ENCODE results near the gene SLC18B1.
A peak's percentile ranks its signal among the peaks of the same experiment; 100 is the strongest.

Gene SLC18B1

DNA sequence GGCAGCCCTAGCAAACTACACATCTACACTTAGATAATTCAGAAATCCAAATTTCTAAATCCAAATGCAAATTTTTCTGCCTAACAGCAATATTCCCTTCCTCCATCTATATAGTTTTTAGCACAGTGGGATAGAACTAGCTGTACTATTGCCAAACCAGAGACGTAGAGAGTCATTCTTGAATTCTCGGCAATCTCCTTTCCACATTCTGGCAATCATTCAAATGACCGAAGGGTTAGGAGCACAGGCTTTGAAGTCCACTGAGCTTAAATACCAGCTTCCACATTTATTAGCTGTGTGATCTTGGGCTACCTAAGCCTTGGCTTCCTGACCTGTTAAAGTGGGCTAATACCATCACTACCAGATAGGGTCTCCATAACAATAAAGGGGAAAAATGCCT is 12.8 kb upstream of the SLC18B1 start:
- H4K20me1 ChIP-seq = peaks cover 17 to 19% (median 18%) of the 10 kb centered on the region in 11 experiments
- peaks cover 11 to 17% (median 16%) of the 10 kb centered on the region in 11 experiments for H3K36me3 ChIP-seq
- H3K27ac ChIP-seq = no peak overlapping the region
- no peak overlapping the region for H3K9ac ChIP-seq
- peaks cover 12 to 18% (median 16%) of the 10 kb centered on the region in 10 experiments for H3K4me1 ChIP-seq
- H3K4me2 ChIP-seq = no peak overlapping the region
- no peak overlapping the region for H3K4me3 ChIP-seq
- peaks cover 1 to 7% (median 5%) of the 10 kb centered on the region in 11 experiments; a peak in 21 of 22 replicates for H3K9me3 ChIP-seq (replicated peaks in 1 of 11)
- no peak for TF ChIP-seq Cebpa-rat (IDR thresholded peaks at IDR 0.05)
- H3K27me3 ChIP-seq = no peaks in the 10 kb centered on the region

DNA sequence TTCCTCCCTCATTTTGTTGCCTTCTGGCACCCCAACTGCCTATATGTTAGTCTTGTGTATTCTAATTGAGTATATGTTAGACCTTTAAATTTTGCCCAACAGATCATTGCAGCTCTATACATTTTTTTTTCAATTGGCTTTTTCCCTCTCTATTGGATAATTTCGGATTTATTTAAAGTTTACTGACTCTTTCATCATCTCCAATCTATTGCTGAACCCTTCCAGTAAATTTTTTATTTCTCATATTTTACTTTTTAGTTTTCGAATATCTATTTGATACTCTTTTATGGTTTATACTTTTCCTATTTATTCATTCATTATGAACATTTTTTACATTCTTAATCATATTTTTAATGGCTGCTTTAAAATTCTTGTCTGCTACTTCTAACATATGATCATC is 7.1 kb upstream of the SLC18B1 start:
- no peak overlapping the region for H3K9ac ChIP-seq
- TF ChIP-seq Cebpa-rat (IDR thresholded peaks at IDR 0.05) = no peak

DNA sequence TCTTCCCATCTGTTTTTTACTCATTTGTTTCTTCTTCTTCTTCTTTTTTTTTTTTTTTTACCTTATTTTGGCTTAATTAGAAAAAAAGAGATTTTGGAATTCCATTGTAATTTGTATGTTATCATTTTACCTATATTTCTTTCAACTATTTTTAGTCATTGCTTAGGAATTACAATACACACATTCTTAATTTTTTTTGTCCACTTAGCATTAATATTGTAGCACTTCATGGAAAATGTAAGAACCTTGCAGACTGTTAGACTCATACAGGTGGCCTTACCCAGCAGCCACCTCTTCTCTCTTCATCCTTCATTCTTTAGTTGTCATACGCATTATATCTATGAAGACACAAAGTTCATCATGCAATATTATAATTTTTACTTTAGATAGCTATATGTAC is 5.8 kb upstream of the SLC18B1 start:
- Histone ChIP-seq H4K20me1 (no peaks in the 10 kb centered on the region), H3K9me3 (replicated peaks in 1 of 11) (peaks cover 13 to 35% (median 26%) of the 10 kb centered on the region in 11 experiments; a peak in 21 of 22 replicates), H3K27ac (no peak overlapping the region), H3K9ac (no peak overlapping the region), H3K4me2 (no peak overlapping the region), H3K4me1 (no peaks in the 10 kb centered on the region), H3K4me3 (no peak overlapping the region), H3K27me3 (no peaks in the 10 kb centered on the region), H3K36me3 (no peaks in the 10 kb centered on the region)
- no peak for TF ChIP-seq Cebpa-rat (IDR thresholded peaks at IDR 0.05)

More for the DNA sequence above, 7.1 kb upstream of the SLC18B1 start:
- H3K4me2 ChIP-seq = no peak overlapping the region
- H3K27me3 ChIP-seq = no peaks in the 10 kb centered on the region
- H3K4me3 ChIP-seq = no peak overlapping the region
- peaks cover 13 to 35% (median 26%) of the 10 kb centered on the region in 11 experiments; a peak in 21 of 22 replicates for H3K9me3 ChIP-seq (replicated peaks in 1 of 11)
- H4K20me1 ChIP-seq = no peaks in the 10 kb centered on the region
- H3K4me1 ChIP-seq = no peaks in the 10 kb centered on the region
- H3K36me3 ChIP-seq = no peaks in the 10 kb centered on the region
- no peak overlapping the region for H3K27ac ChIP-seq

DNA sequence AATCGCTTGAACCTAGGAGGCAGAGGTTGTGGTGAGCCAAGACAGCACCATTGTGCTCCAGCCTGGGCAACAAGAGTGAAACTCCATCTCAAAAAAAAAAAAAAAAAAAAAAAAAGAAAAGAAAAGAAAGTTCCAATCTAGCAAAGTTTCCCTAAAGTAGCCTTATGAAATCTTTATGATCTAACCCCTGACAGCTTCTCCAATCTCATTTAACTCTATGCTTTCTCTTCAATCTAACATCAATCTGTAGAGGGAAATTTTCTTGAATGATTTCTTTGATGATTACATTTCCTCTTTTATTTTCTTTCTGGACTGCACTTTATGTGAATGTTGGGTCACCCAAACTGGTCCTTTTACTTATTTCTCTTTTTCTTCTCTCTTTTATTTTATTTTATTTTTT is 2.2 kb upstream of the SLC18B1 start:
- Histone ChIP-seq H3K9ac (no peak overlapping the region), H3K4me1 (peaks cover 0 to 16% (median 3%) of the 10 kb centered on the region in 10 experiments; a peak in 8 of 20 replicates), H3K27ac (no peak overlapping the region), H3K4me3 (no peak overlapping the region), H3K4me2 (no peak overlapping the region), H4K20me1 (no peaks in the 10 kb centered on the region), H3K36me3 (peaks cover 0 to 11% (median 0%) of the 10 kb centered on the region in 11 experiments; a peak in 7 of 22 replicates), H3K27me3 (no peaks in the 10 kb centered on the region), H3K9me3 (replicated peaks in 1 of 11) (peaks cover 4 to 22% (median 15%) of the 10 kb centered on the region in 11 experiments; a peak in 20 of 22 replicates)
- TF ChIP-seq Cebpa-rat (IDR thresholded peaks at IDR 0.05) = no peak

DNA sequence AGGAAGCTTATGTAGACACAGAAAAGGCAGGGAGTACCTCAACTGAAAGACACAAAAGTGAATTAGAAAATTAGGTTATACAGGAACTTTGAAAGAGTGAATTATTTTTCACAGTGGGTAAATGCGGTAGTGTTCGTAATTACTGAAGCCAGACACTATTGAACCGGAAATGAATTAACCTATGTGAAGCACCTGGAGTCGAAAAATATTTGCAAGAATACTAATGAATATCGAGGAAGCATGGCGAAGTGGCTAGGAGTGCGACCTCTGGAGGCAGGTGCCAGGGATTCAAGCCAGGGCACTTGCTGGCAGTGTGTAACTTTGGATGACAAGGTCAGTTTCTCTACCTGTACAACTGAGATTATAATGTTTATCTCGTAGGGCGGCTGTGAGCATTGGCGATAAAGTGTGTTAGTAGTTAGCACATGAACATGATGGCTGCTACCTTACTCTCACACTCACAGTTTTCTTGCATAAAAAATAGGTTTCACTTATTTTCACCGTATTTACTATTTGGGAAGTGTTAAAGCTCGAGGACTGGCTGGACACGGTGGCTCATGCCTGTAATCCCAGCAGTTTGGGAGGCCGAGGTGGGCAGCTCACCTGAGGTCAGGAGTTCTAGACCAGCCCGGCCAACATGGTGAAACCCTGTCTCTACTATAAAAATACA is 567 bp upstream of the SLC18B1 start:
- peak overlapping the region in 9 of 10 experiments; percentile 74 to 89 (median 78) for H3K4me3 ChIP-seq
- H3K9ac ChIP-seq = peak overlapping the region in 10 of 11 experiments; percentile 77 to 88 (median 85); a peak in 20 of 22 replicates
- H3K27ac ChIP-seq = peak overlapping the region in 10 of 11 experiments; percentile 64 to 90 (median 80); a peak in 17 of 22 replicates
- H3K9me3 ChIP-seq (replicated peaks in 1 of 11) = peaks cover 0 to 12% (median 7%) of the 10 kb centered on the region in 11 experiments; a peak in 8 of 22 replicates
- H3K4me1 ChIP-seq = peaks cover 0 to 33% (median 3%) of the 10 kb centered on the region in 10 experiments; a peak in 8 of 20 replicates
- TF ChIP-seq Cebpa-rat (IDR thresholded peaks at IDR 0.05) = no peak
- peaks cover 0 to 27% (median 6%) of the 10 kb centered on the region in 11 experiments; a peak in 11 of 22 replicates for H3K36me3 ChIP-seq
- H3K4me2 ChIP-seq = peak overlapping the region in 2 of 11 experiments; percentile 79 to 83; a peak in 6 of 22 replicates
- no peaks in the 10 kb centered on the region for H4K20me1 ChIP-seq
- no peaks in the 10 kb centered on the region for H3K27me3 ChIP-seq

DNA sequence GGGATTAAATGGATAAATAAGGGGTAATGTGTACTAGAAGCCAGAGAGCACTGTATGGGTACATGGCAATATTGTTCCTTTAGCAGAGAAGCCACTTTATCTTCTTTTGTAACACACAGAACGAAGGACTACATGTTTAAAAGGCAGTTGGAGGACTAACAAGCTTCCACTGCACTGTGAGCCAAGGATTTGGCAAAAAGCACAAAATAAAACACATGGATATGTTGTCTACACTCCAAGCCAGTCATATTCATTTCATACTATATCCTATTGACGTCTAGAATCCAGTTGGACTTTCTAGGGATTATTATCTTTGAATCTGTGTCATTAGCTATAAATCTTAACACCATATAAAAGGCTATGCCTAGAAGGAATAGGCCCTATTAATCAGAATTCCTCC is 3.0 kb downstream of the SLC18B1 start:
- no peaks in the 10 kb centered on the region for H4K20me1 ChIP-seq
- peaks cover 0 to 47% (median 6%) of the 10 kb centered on the region in 11 experiments; a peak in 11 of 22 replicates for H3K36me3 ChIP-seq
- TF ChIP-seq Cebpa-rat (IDR thresholded peaks at IDR 0.05) = no peak
- H3K9ac ChIP-seq = no peak overlapping the region
- H3K27ac ChIP-seq = no peak overlapping the region
- no peaks in the 10 kb centered on the region for H3K27me3 ChIP-seq
- H3K4me2 ChIP-seq = peak overlapping the region in 2 of 11 experiments; percentile 16 to 75; a peak in 3 of 22 replicates
- H3K4me3 ChIP-seq = no peak overlapping the region
- peaks cover 0 to 66% (median 4%) of the 10 kb centered on the region in 10 experiments; a peak in 10 of 20 replicates for H3K4me1 ChIP-seq
- no peaks in the 10 kb centered on the region for H3K9me3 ChIP-seq (replicated peaks in 1 of 11)

DNA sequence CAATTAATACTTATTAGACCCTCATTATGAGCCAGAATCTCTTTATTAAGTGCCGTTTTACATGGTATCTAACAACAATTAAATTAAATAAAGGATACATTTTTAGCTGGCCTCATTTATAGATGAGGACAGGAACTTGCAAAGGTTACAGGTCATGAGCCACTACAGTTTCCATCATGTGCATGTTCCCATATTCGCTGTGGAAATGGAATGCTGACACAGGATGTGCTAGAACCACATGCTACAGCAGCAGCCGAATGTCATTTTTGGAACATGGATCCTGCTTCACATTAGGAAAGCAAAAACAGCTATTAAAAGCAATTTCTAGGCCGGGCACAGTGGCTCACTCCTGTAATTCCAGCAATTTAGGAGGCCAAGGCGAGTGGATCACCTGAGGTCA is 5.9 kb downstream of the SLC18B1 start:
- TF ChIP-seq Cebpa-rat (IDR thresholded peaks at IDR 0.05) = no peak
- Histone ChIP-seq H3K4me2 (peak overlapping the region in 2 of 11 experiments; percentile 61 to 75; a peak in 4 of 22 replicates), H4K20me1 (no peaks in the 10 kb centered on the region), H3K4me1 (peaks cover 0 to 95% (median 4%) of the 10 kb centered on the region in 10 experiments; a peak in 10 of 20 replicates), H3K9me3 (replicated peaks in 1 of 11) (no peaks in the 10 kb centered on the region; a peak in 1 of 22 replicates), H3K4me3 (no peak overlapping the region), H3K27ac (peak overlapping the region in 1 of 11 experiments; percentile 15; a peak in 1 of 22 replicates), H3K36me3 (peaks cover 0 to 73% (median 12%) of the 10 kb centered on the region in 11 experiments; a peak in 15 of 22 replicates), H3K27me3 (no peaks in the 10 kb centered on the region), H3K9ac (0 out of 22 replicates have a peak overlapping the region, but pooled peaks of 1 of the 11 experiments have one; percentile 12)

DNA sequence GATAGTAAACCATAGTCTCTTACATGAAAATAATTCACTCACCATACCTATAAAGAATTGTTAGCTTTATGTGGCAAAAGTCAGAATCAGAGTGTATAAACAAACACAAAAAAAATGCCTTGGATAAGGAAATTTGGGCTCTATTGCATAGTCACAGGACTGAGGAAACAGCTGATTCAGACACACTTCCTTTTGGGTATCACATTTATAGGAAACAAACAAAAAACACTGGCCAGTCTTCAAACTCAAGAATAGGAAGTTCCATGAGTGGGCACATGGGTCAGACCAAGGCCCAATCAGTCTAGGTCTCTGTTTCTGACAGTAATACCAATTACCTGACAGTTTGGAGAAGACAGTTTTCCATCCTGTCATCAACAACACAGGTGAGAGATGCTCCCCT is 8.0 kb downstream of the SLC18B1 start:
- Histone ChIP-seq H3K9me3 (replicated peaks in 1 of 11) (no peaks in the 10 kb centered on the region; a peak in 1 of 22 replicates), H4K20me1 (no peaks in the 10 kb centered on the region), H3K27ac (peak overlapping the region in 4 of 11 experiments; percentile 6 to 77 (median 48); a peak in 6 of 22 replicates), H3K36me3 (peaks cover 0 to 82% (median 21%) of the 10 kb centered on the region in 11 experiments; a peak in 15 of 22 replicates), H3K4me2 (peak overlapping the region in 5 of 11 experiments; percentile 16 to 78 (median 53); a peak in 8 of 22 replicates), H3K27me3 (no peaks in the 10 kb centered on the region), H3K4me3 (no peak overlapping the region), H3K4me1 (peaks cover 0 to 81% (median 3%) of the 10 kb centered on the region in 10 experiments; a peak in 9 of 20 replicates), H3K9ac (no peak overlapping the region)
- TF ChIP-seq Cebpa-rat (IDR thresholded peaks at IDR 0.05) = no peak

DNA sequence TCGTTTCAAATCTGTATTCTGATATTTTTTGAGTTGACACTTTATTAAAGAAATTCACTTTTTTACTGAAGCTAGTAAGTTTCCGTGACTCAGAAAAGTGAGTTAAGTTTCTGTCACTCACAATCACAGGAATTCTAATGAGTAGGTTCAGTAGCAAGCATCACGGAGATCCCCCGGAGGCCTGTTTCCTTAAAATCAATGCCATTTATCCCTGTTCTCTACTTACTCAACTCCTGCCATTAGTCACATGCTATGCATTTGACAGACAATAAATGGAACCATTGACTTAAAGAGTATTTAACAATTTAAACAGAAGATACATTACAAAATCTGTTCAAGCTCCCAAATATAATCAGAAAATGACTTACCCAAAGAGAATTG is 9.1 kb downstream of the SLC18B1 start:
- Histone ChIP-seq H3K9ac (no peak overlapping the region), H3K4me2 (peak overlapping the region in 2 of 11 experiments; percentile 76 to 78; a peak in 5 of 22 replicates)
- no peak for TF ChIP-seq Cebpa-rat (IDR thresholded peaks at IDR 0.05)

More for the DNA sequence above, 9.1 kb downstream of the SLC18B1 start:
- Histone ChIP-seq H3K36me3 (peaks cover 0 to 82% (median 14%) of the 10 kb centered on the region in 11 experiments; a peak in 13 of 22 replicates), H3K27me3 (no peaks in the 10 kb centered on the region), H3K4me1 (peaks cover 0 to 71% (median 3%) of the 10 kb centered on the region in 10 experiments; a peak in 9 of 20 replicates), H3K27ac (peak overlapping the region in 1 of 11 experiments; percentile 77; a peak in 1 of 22 replicates), H4K20me1 (no peaks in the 10 kb centered on the region), H3K4me3 (no peak overlapping the region), H3K9me3 (replicated peaks in 1 of 11) (no peaks in the 10 kb centered on the region; a peak in 1 of 22 replicates)

Data from BLaER1 treated with 17β-estradiol and CSF1 and Interleukin-3, amounts not matched to agents 10 nM and 100 nM (cell line).